ENCODE data around the gene PDZD8. TPM values are rescaled to one million over a fixed set of nuclear protein-coding genes. Genes with fewer than 3 reads are reported as not detected.

Gene PDZD8
- total RNA-seq, 1 donor from 2014 or later: 31.8 TPM

DNA sequence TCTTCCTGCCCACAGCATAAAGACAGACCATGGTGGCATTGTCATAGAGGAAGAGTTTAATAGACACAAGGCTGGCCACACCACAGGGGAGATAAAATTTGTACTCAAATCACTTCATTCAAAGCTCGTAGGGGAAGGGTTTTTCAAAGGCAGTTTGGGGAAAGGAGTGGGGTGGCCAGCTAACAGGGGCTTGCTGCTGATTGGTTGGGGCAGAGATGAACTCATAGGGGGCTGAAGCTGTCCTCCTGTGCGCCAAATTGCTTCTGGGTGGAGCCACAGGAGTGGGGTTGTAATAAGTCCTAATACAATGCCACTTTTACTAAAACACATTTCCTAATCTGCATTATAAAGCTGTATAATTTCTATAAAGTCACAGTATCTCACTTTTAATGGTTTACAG lies 22.5 kb downstream of the PDZD8 start:
- no peaks in the 10 kb centered on the region for H3K9me3 Mint-ChIP-seq
- no peak overlapping the region for H3K4me3 Mint-ChIP-seq
- no peaks in the 10 kb centered on the region for H3K27me3 Mint-ChIP-seq (ENCODE audit: low read depth)
- no peak for DNase-seq (ENCODE audit: low read depth, low spot score)
- TF ChIP-seq, protein P1, sequence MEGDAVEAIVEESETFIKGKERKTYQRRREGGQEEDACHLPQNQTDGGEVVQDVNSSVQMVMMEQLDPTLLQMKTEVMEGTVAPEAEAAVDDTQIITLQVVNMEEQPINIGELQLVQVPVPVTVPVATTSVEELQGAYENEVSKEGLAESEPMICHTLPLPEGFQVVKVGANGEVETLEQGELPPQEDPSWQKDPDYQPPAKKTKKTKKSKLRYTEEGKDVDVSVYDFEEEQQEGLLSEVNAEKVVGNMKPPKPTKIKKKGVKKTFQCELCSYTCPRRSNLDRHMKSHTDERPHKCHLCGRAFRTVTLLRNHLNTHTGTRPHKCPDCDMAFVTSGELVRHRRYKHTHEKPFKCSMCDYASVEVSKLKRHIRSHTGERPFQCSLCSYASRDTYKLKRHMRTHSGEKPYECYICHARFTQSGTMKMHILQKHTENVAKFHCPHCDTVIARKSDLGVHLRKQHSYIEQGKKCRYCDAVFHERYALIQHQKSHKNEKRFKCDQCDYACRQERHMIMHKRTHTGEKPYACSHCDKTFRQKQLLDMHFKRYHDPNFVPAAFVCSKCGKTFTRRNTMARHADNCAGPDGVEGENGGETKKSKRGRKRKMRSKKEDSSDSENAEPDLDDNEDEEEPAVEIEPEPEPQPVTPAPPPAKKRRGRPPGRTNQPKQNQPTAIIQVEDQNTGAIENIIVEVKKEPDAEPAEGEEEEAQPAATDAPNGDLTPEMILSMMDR (conservative IDR thresholded peaks at IDR 0.05): no peak
- H3K4me1 Mint-ChIP-seq: peaks cover 16% of the 10 kb centered on the region
- peaks cover 2% of the 10 kb centered on the region for H3K36me3 Mint-ChIP-seq (ENCODE audit: low read depth)
- no peak overlapping the region for H3K27ac Mint-ChIP-seq (ENCODE audit: unreplicated experiment)

DNA sequence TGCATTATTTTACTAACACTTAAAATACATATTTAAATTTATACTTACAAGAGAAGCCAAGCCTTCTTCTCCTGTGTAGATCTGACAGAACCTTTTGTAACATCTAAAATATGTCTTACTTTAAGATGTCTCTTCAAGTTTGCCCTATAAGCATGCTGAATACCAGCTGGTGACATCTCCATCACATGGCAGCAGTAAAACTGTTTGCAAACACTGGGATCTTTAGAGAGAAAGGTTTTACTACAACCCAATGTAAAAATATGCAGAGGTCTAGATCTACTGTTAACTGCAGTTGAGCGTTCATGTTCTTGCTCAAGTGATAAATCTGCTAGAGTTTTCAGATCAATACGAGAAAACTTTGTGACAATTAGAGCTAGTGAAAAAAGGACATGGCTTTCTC lies 23.2 kb downstream of the PDZD8 start:
- H3K27me3 Mint-ChIP-seq (ENCODE audit: low read depth): no peaks in the 10 kb centered on the region
- H3K36me3 Mint-ChIP-seq (ENCODE audit: low read depth): peaks cover 2% of the 10 kb centered on the region
- H3K4me1 Mint-ChIP-seq: peaks cover 22% of the 10 kb centered on the region
- TF ChIP-seq, protein P1 (conservative IDR thresholded peaks at IDR 0.05): no peak
- no peak overlapping the region for H3K27ac Mint-ChIP-seq (ENCODE audit: unreplicated experiment)
- H3K4me3 Mint-ChIP-seq: no peak overlapping the region
- H3K9me3 Mint-ChIP-seq: no peaks in the 10 kb centered on the region
- DNase-seq (ENCODE audit: low read depth, low spot score): no peak

DNA sequence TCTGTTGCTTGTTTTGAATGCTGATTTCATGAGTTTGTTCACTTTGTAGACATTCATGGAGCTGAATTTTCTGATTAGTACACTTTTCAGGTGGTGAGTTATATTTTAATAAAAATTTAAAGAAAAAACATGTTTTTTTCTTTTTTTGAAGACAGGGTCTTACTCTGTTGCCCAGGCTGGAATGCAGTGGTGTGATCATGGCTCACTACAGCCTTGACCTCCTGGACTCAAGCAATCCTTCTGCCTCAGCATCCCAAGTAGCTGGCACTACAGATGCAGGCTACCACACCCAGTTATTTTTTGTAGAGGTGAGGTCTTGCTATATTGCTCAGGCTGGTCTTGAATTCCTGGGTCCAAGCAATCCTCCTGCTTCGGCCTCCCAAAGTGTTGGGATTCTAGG lies 23.7 kb downstream of the PDZD8 start:
- Mint-ChIP-seq H3K4me1 (peaks cover 25% of the 10 kb centered on the region), H3K36me3 (ENCODE audit: low read depth) (peaks cover 2% of the 10 kb centered on the region), H3K4me3 (no peak overlapping the region), H3K27me3 (ENCODE audit: low read depth) (no peaks in the 10 kb centered on the region), H3K27ac (ENCODE audit: unreplicated experiment) (no peak overlapping the region), H3K9me3 (no peaks in the 10 kb centered on the region)
- TF ChIP-seq, protein P1 (conservative IDR thresholded peaks at IDR 0.05): no peak
- DNase-seq (ENCODE audit: low read depth, low spot score): no peak

DNA sequence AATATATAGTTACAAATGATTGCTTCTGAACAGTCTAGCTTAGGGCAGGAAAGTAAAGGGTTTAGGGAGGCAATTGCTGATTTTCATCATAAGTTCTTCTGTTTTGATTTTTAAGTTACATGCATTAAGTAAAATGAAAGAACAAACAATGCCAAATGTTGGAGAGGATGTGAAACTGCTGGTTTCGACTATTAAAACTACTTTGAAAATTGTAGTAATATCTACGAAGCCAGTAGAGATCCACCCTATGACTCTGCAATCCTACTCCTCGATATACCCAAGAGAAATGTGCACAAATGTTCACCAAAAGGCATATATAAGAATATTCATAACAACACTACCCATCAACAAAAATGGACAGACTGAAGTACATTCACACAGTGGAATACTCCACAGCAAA lies 24.3 kb downstream of the PDZD8 start:
- peaks cover 25% of the 10 kb centered on the region for H3K4me1 Mint-ChIP-seq
- H3K4me3 Mint-ChIP-seq: no peak overlapping the region
- no peaks in the 10 kb centered on the region for H3K9me3 Mint-ChIP-seq
- TF ChIP-seq, protein P1 (conservative IDR thresholded peaks at IDR 0.05): no peak
- no peak for DNase-seq (ENCODE audit: low read depth, low spot score)
- H3K27ac Mint-ChIP-seq (ENCODE audit: unreplicated experiment): no peak overlapping the region
- no peaks in the 10 kb centered on the region for H3K27me3 Mint-ChIP-seq (ENCODE audit: low read depth)
- peaks cover 2% of the 10 kb centered on the region for H3K36me3 Mint-ChIP-seq (ENCODE audit: low read depth)

DNA sequence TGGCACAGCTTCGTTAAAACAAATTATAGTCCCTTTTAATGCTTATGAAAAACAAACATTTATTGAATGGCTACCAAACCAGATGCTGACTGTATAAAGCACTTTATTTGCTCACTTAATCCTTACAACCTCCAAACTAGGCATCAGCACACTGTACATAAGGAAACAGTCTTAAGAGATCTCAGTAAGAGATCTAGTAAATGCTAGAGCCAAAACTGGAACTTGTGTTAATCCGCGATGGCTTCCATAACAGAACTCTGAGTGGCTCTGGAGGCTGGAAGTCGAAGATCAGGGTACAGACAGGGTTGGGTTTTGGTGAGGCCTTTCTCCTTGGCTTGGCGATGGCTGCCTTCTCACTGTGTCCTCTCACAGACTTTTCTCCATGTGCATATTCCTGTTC lies 27.0 kb downstream of the PDZD8 start:
- Mint-ChIP-seq H3K36me3 (ENCODE audit: low read depth) (peaks cover 2% of the 10 kb centered on the region), H3K9me3 (no peaks in the 10 kb centered on the region), H3K4me3 (no peak overlapping the region), H3K27me3 (ENCODE audit: low read depth) (no peaks in the 10 kb centered on the region), H3K4me1 (peaks cover 19% of the 10 kb centered on the region), H3K27ac (ENCODE audit: unreplicated experiment) (no peak overlapping the region)
- TF ChIP-seq, protein P1 (conservative IDR thresholded peaks at IDR 0.05): no peak
- no peak for DNase-seq (ENCODE audit: low read depth, low spot score)

DNA sequence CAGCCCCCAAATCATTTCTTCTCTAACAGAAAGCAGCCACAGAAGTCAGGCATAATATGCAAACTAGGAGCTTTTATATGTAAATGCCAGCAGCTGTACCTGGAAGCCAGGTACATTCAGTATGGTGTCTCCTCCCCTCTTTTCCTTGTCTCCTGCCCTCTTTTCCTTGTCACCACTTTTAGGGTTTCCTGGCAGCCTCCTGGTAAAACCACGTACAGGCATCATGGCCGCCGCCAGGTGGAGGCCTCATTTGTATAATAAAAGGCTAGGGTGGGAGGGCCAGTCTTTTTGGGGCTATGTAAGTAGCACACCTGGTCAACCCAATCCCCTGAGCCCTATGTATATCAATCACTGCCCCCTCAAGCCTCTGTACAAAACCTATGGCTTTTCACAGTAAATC lies 28.7 kb downstream of the PDZD8 start:
- Mint-ChIP-seq H3K9me3 (no peaks in the 10 kb centered on the region), H3K27me3 (ENCODE audit: low read depth) (no peaks in the 10 kb centered on the region), H3K27ac (ENCODE audit: unreplicated experiment) (no peak overlapping the region), H3K4me3 (no peak overlapping the region), H3K4me1 (peaks cover 16% of the 10 kb centered on the region), H3K36me3 (ENCODE audit: low read depth) (peaks cover 2% of the 10 kb centered on the region)
- TF ChIP-seq, protein P1 (conservative IDR thresholded peaks at IDR 0.05): no peak
- no peak for DNase-seq (ENCODE audit: low read depth, low spot score)

All from neural crest cell (in vitro differentiated cells).